Neural progenitor cell (in vitro differentiated cells): ENCODE data around the gene IL22RA2. TPM values are rescaled to one million over a fixed set of nuclear protein-coding genes. Genes with fewer than 3 reads are reported as not detected.
A peak's percentile ranks its signal among the peaks of the same experiment; 100 is the strongest.

Experiments
- DNase-seq: peaks from one replicate; pipeline ENCODE4 v3.0.0-alpha.2; 2016; ENCODE audit warnings: low spot score
- H2AFZ ChIP-seq: fragments of 200-600 bp; sonication (generic); replicated peaks from 2 replicates; pipeline ENCODE4 v1.6.1; 2016; ENCODE audit warnings: antibody characterized with exemption
- H3F3A ChIP-seq: fragments of 200-600 bp; sonication (generic); 2 replicates; pipeline ENCODE4 v1.6.1; 2016; ENCODE audit warnings: antibody characterized with exemption, low read depth
- H3K27ac ChIP-seq: fragments of 200-600 bp; sonication (generic); 2 replicates; pipeline ENCODE4 v1.5.1; 2016; ENCODE audit warnings: mild to moderate bottlenecking
- H3K27me3 ChIP-seq: fragments of 200-600 bp; sonication (generic); 2 replicates; pipeline ENCODE4 v1.6.1; 2016; ENCODE audit warnings: mild to moderate bottlenecking, moderate library complexity
- H3K36me3 ChIP-seq: fragments of 200-600 bp; sonication (generic); 2 replicates; pipeline ENCODE4 v1.5.1; 2016
- H3K4me1 ChIP-seq: fragments of 200-600 bp; sonication (generic); 2 replicates; pipeline ENCODE4 v1.6.1; 2016; ENCODE audit warnings: mixed run types
- H3K4me2 ChIP-seq: fragments of 200-600 bp; sonication (generic); 2 replicates; pipeline ENCODE4 v1.6.1; 2016
- H3K4me3 ChIP-seq: fragments of 200-600 bp; sonication (generic); 2 replicates; pipeline ENCODE4 v1.5.1; 2016
- H3K79me2 ChIP-seq: fragments of 200-600 bp; sonication (generic); 2 replicates; pipeline ENCODE4 v1.6.1; 2016; ENCODE audit warnings: low read depth
- H3K9ac ChIP-seq: fragments of 200-600 bp; sonication (generic); 2 replicates; pipeline ENCODE4 v1.6.1; 2016
- H3K9me3 ChIP-seq: fragments of 200-600 bp; sonication (generic); 2 replicates; pipeline ENCODE4 v1.5.1; 2016; ENCODE audit warnings: low read depth
- H4K20me1 ChIP-seq: fragments of 200-600 bp; sonication (generic); 2 replicates; pipeline ENCODE4 v1.6.1; 2016; ENCODE audit warnings: low read depth
- H3K27ac Mint-ChIP-seq: 3 replicates; pipeline ENCODE4 v1.8.0; 2021; ENCODE audit warnings: mixed read lengths
- H3K27me3 Mint-ChIP-seq: 2 replicates; pipeline ENCODE4 v1.8.0; 2022; ENCODE audit warnings: low read depth, mild to moderate bottlenecking, inconsistent platforms, moderate library complexity, mixed read lengths; ENCODE audit not compliant: insufficient read depth
- H3K36me3 Mint-ChIP-seq: 3 replicates; pipeline ENCODE4 v1.8.0; 2021; ENCODE audit warnings: mixed read lengths
- H3K4me1 Mint-ChIP-seq: 3 replicates; pipeline ENCODE4 v1.8.0; 2021; ENCODE audit warnings: mixed read lengths
- H3K4me3 Mint-ChIP-seq: 3 replicates; pipeline ENCODE4 v1.8.0; 2021; ENCODE audit warnings: mild to moderate bottlenecking, moderate library complexity, mixed read lengths
- H3K9me3 Mint-ChIP-seq: 3 replicates; pipeline ENCODE4 v1.8.0; 2020; ENCODE audit warnings: mixed read lengths
- CTCF ChIP-seq: fragments of 200-600 bp; sonication (generic); IDR thresholded peaks from 2 replicates; pipeline ENCODE4 v1.5.1; 2017; ENCODE audit warnings: antibody characterized with exemption, mild to moderate bottlenecking
- EZH2 ChIP-seq: fragments of 200-600 bp; sonication (generic); IDR thresholded peaks from 2 replicates; pipeline ENCODE4 v1.6.1; 2017; ENCODE audit warnings: antibody characterized with exemption, mild to moderate bottlenecking, moderate library complexity
- EZH2phosphoT487 ChIP-seq: fragments of 200-600 bp; sonication (generic); IDR thresholded peaks from 2 replicates; pipeline ENCODE4 v1.6.1; 2017; ENCODE audit warnings: antibody characterized with exemption
- total RNA-seq: library from RNA; depleted of rRNA; stranded (reverse); fragments of >200 nt; gene quantifications from 2 replicates; pipeline ENCODE4 v1.2.3, GENCODE V29; 2015; ENCODE audit warnings: low replicate concordance

Gene IL22RA2
- total RNA-seq, 1 donor from 2014 or later: not detected

- DNase-seq: no peak
- H3F3A ChIP-seq: no peaks in the 10 kb centered on the region
- H3K4me3 ChIP-seq: no peak overlapping the region
- no peaks in the 10 kb centered on the region for H3K27me3 ChIP-seq
- no peak overlapping the region for H3K4me3 Mint-ChIP-seq
- H4K20me1 ChIP-seq: no peaks in the 10 kb centered on the region
- H3K79me2 ChIP-seq: peaks cover 37% of the 10 kb centered on the region
- no peak overlapping the region for H3K27ac Mint-ChIP-seq
- H3K27me3 Mint-ChIP-seq: peaks cover 2% of the 10 kb centered on the region
- H3K9me3 ChIP-seq: no peaks in the 10 kb centered on the region
- TF ChIP-seq EZH2 (no peak), EZH2phosphoT487 (no peak)
- H3K4me1 ChIP-seq: no peaks in the 10 kb centered on the region
- peaks cover 34% of the 10 kb centered on the region for H3K9me3 Mint-ChIP-seq
- H3K9ac ChIP-seq: no peak overlapping the region
- H3K4me1 Mint-ChIP-seq: no peaks in the 10 kb centered on the region
- peaks cover 23% of the 10 kb centered on the region for H3K36me3 ChIP-seq
- peaks cover 59% of the 10 kb centered on the region for H3K36me3 Mint-ChIP-seq
- no peak overlapping the region for H3K27ac ChIP-seq
- no peak overlapping the region for H3K4me2 ChIP-seq
- no peak overlapping the region for H2AFZ ChIP-seq
These were observed 33.1 kb upstream of the IL22RA2 start for GRCh38 chr6:137206577-137206976.

- Histone ChIP-seq H3F3A (peaks cover 8% of the 10 kb centered on the region), H3K79me2 (peaks cover 4% of the 10 kb centered on the region), H3K36me3 (peaks cover 39% of the 10 kb centered on the region), H3K4me1 (no peaks in the 10 kb centered on the region), H3K4me3 (no peak overlapping the region), H3K27me3 (no peaks in the 10 kb centered on the region), H4K20me1 (no peaks in the 10 kb centered on the region), H2AFZ (no peak overlapping the region), H3K27ac (no peak overlapping the region), H3K9ac (no peak overlapping the region), H3K9me3 (no peaks in the 10 kb centered on the region), H3K4me2 (no peak overlapping the region)
- no peak overlapping the region for H3K4me3 Mint-ChIP-seq
- no peaks in the 10 kb centered on the region for H3K4me1 Mint-ChIP-seq
- H3K9me3 Mint-ChIP-seq: peaks cover 9% of the 10 kb centered on the region
- H3K27me3 Mint-ChIP-seq: peaks cover 2% of the 10 kb centered on the region
- H3K27ac Mint-ChIP-seq: no peak overlapping the region
- H3K36me3 Mint-ChIP-seq: peaks cover 54% of the 10 kb centered on the region
- TF ChIP-seq EZH2: no peak
- no peak for TF ChIP-seq EZH2phosphoT487
- no peak for TF ChIP-seq CTCF
- DNase-seq: no peak
These were observed 29.8 kb upstream of the IL22RA2 start for GRCh38 chr6:137203256-137203655.

GRCh38 chr6:137202078-137202477, 28.6 kb upstream of the IL22RA2 start:
- TF ChIP-seq CTCF (peak; percentile 21), EZH2 (no peak), EZH2phosphoT487 (no peak)
- H3K9ac ChIP-seq: no peak overlapping the region
- Mint-ChIP-seq H3K9me3 (no peaks in the 10 kb centered on the region), H3K4me3 (no peak overlapping the region), H3K27ac (no peak overlapping the region), H3K36me3 (peaks cover 53% of the 10 kb centered on the region), H3K4me1 (no peaks in the 10 kb centered on the region), H3K27me3 (peaks cover 2% of the 10 kb centered on the region)
- H3K4me3 ChIP-seq: no peak overlapping the region
- H3K4me2 ChIP-seq: no peak overlapping the region
- DNase-seq: no peak
- no peaks in the 10 kb centered on the region for H3K9me3 ChIP-seq
- H3K27me3 ChIP-seq: no peaks in the 10 kb centered on the region
- H4K20me1 ChIP-seq: no peaks in the 10 kb centered on the region
- H3K79me2 ChIP-seq: no peaks in the 10 kb centered on the region
- no peak overlapping the region for H3K27ac ChIP-seq
- H3K36me3 ChIP-seq: peaks cover 40% of the 10 kb centered on the region
- H3F3A ChIP-seq: peaks cover 8% of the 10 kb centered on the region
- no peak overlapping the region for H2AFZ ChIP-seq
- H3K4me1 ChIP-seq: no peaks in the 10 kb centered on the region

GRCh38 chr6:137201006-137201405, 27.6 kb upstream of the IL22RA2 start:
- H3K4me2 ChIP-seq: no peak overlapping the region
- no peaks in the 10 kb centered on the region for H3K4me1 Mint-ChIP-seq

More at GRCh38 chr6:137201006-137201405, 27.6 kb upstream of the IL22RA2 start:
- Histone ChIP-seq H3K4me1 (no peaks in the 10 kb centered on the region), H3K9me3 (no peaks in the 10 kb centered on the region), H3K36me3 (peaks cover 35% of the 10 kb centered on the region), H3K27ac (no peak overlapping the region), H3K79me2 (no peaks in the 10 kb centered on the region), H3F3A (peaks cover 8% of the 10 kb centered on the region), H2AFZ (no peak overlapping the region), H4K20me1 (no peaks in the 10 kb centered on the region), H3K9ac (no peak overlapping the region), H3K27me3 (no peaks in the 10 kb centered on the region), H3K4me3 (no peak overlapping the region)
- DNase-seq: no peak
- Mint-ChIP-seq H3K4me3 (no peak overlapping the region), H3K27me3 (peaks cover 2% of the 10 kb centered on the region), H3K36me3 (peaks cover 48% of the 10 kb centered on the region), H3K27ac (no peak overlapping the region), H3K9me3 (no peaks in the 10 kb centered on the region)
- TF ChIP-seq EZH2: no peak
